ENCODE measurements around the gene CIC. TPM values are rescaled to one million over a fixed set of nuclear protein-coding genes. Genes with fewer than 3 reads are reported as not detected.

Gene CIC
- total and polyA plus RNA-seq, 2 of the 13 experiments (the other 11 are each of a cell fraction or from before 2014, with no cell fraction given) = 5.9 to 8.0 TPM

GRCh38 chr19:42313096-42313839 is 44.2 kb downstream of the CIC start, which contains the start of gene TMEM145 (continued):
- TF ChIP-seq FOXO4 (CRISPR knock-in tag; conservative IDR thresholded peaks at IDR 0.05) = no peak
- 0 out of 2 replicates have a peak, but pooled peaks have one; percentile 60 for TF ChIP-seq CSRNP1 (CRISPR knock-in tag; IDR thresholded peaks at IDR 0.05)
- TF ChIP-seq IRX3 (CRISPR knock-in tag; IDR thresholded peaks at IDR 0.05; ENCODE audit: borderline replicate concordance, low read depth) = peak; percentile 66; the same call in 1 of the 2 replicates
- TF ChIP-seq SRSF9 (IDR thresholded peaks at IDR 0.05; ENCODE audit: borderline replicate concordance, insufficient read depth, low read depth, low read length, poor library complexity, severe bottlenecking) = no peak
- no peak for TF ChIP-seq SALL2 (CRISPR knock-in tag; IDR thresholded peaks at IDR 0.05)
- no peak for TF ChIP-seq ZNF768 (CRISPR knock-in tag; IDR thresholded peaks at IDR 0.05)
- TF ChIP-seq ZNF616 (CRISPR knock-in tag; IDR thresholded peaks at IDR 0.05; ENCODE audit: low read depth) = no peak; the same call in 1 of the 2 replicates
- TF ChIP-seq POGK (CRISPR knock-in tag; conservative IDR thresholded peaks at IDR 0.05) = 0 out of 2 replicates have a peak, but pooled peaks have one; percentile 18
- no peak for TF ChIP-seq NONO (IDR thresholded peaks at IDR 0.05)
- peak; percentile 55 for TF ChIP-seq NONO (CRISPR knock-in tag; conservative IDR thresholded peaks at IDR 0.05)
- no peak for TF ChIP-seq ZNF3 (CRISPR knock-in tag; IDR thresholded peaks at IDR 0.05)
- TF ChIP-seq ZNF276 (CRISPR knock-in tag; IDR thresholded peaks at IDR 0.05; ENCODE audit: low read depth) = no peak
- no peak for TF ChIP-seq KAT8 (CRISPR knock-in tag; IDR thresholded peaks at IDR 0.05)
- no peak for TF ChIP-seq ZNF747 (CRISPR knock-in tag; IDR thresholded peaks at IDR 0.05; ENCODE audit: borderline replicate concordance)
- no peak for TF ChIP-seq FOXP4 (CRISPR knock-in tag; IDR thresholded peaks at IDR 0.05)
- TF ChIP-seq MYPOP (CRISPR knock-in tag; IDR thresholded peaks at IDR 0.05) = no peak
